ENCODE measurements around the gene DNAJC1. TPM values are rescaled to one million over a fixed set of nuclear protein-coding genes. Genes with fewer than 3 reads are reported as not detected.
A peak's percentile ranks its signal among the peaks of the same experiment; 100 is the strongest.

Gene DNAJC1
- total RNA-seq, 3 donors from 2014 or later: 63.7 to 93.0 (median 92.1) TPM

GRCh38 chr10:21991785-21992184, 11.7 kb downstream of the DNAJC1 start:
- TF ChIP-seq POLR2A (IDR thresholded peaks at IDR 0.05) (no peak), CTCF (IDR thresholded peaks at IDR 0.05) (no peak), POLR2AphosphoS5 (IDR thresholded peaks at IDR 0.05) (no peak)
- DNase-seq (ENCODE audit: low spot score in 2 of 2): no peak
- no peak overlapping the region for H3K4me3 ChIP-seq
- intact Hi-C loops (cut with DNase I; ENCODE audit: low total_unique reads): no loop called here
- H3K27me3 ChIP-seq: no peaks in the 10 kb centered on the region
- H3K9me3 ChIP-seq: no peaks in the 10 kb centered on the region
- no peaks in the 10 kb centered on the region for H3K36me3 ChIP-seq
- no peaks in the 10 kb centered on the region for H3K4me1 ChIP-seq
- H3K27ac ChIP-seq: no peak overlapping the region

DNA sequence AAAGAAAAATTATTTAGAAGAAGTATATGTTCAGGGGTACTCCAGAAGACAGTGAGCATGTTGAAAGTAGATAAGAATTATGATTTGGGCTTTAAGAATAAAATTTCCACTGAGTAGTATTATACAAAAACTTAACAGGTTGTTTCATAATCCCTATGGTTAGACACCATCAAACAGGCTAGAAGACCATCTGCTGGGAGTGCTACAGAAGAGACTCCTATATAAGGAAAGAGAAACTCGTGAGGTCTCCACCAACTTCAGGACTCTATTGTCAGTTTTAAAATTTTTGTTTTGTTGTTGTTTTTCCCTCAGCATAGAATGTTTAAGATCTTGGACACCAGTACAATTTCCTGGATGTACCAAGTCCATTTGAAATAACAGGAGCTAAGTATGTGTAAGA, 13.1 kb downstream of the DNAJC1 start:
- H3K4me1 ChIP-seq: no peaks in the 10 kb centered on the region
- H3K36me3 ChIP-seq: no peaks in the 10 kb centered on the region
- intact Hi-C loops (cut with DNase I; ENCODE audit: low total_unique reads): no loop called here

GRCh38 chr10:21989453-21990154, 13.9 kb downstream of the DNAJC1 start:
- intact Hi-C loops (cut with DNase I; ENCODE audit: low total_unique reads): no loop called here
- H3K27ac ChIP-seq: no peak overlapping the region
- H3K9me3 ChIP-seq: no peaks in the 10 kb centered on the region
- no peak overlapping the region for H3K4me3 ChIP-seq
- no peaks in the 10 kb centered on the region for H3K4me1 ChIP-seq
- no peaks in the 10 kb centered on the region for H3K36me3 ChIP-seq
- no peak for DNase-seq (ENCODE audit: low spot score in 2 of 2)
- H3K27me3 ChIP-seq: no peaks in the 10 kb centered on the region
- TF ChIP-seq POLR2A (IDR thresholded peaks at IDR 0.05) (no peak), CTCF (IDR thresholded peaks at IDR 0.05) (peak in 2 of 3 donors; percentile 36 to 44)

More for the DNA sequence above, 13.1 kb downstream of the DNAJC1 start:
- TF ChIP-seq POLR2A (IDR thresholded peaks at IDR 0.05) (no peak), POLR2AphosphoS5 (IDR thresholded peaks at IDR 0.05) (no peak), CTCF (IDR thresholded peaks at IDR 0.05) (no peak)
- Histone ChIP-seq H3K27ac (no peak overlapping the region), H3K27me3 (no peaks in the 10 kb centered on the region), H3K4me3 (no peak overlapping the region), H3K9me3 (no peaks in the 10 kb centered on the region)
- DNase-seq (ENCODE audit: low spot score in 2 of 2): no peak

GRCh38 chr10:21985541-21985940, 18.0 kb downstream of the DNAJC1 start:
- no peak for DNase-seq (ENCODE audit: low spot score in 2 of 2)
- Histone ChIP-seq H3K4me3 (no peak overlapping the region), H3K27me3 (no peaks in the 10 kb centered on the region), H3K4me1 (no peaks in the 10 kb centered on the region), H3K36me3 (no peaks in the 10 kb centered on the region), H3K9me3 (no peaks in the 10 kb centered on the region), H3K27ac (no peak overlapping the region)
- intact Hi-C loops (cut with DNase I; ENCODE audit: low total_unique reads): no loop called here
- TF ChIP-seq POLR2AphosphoS5 (IDR thresholded peaks at IDR 0.05): no peak
- no peak for TF ChIP-seq POLR2A (IDR thresholded peaks at IDR 0.05)
- no peak for TF ChIP-seq CTCF (IDR thresholded peaks at IDR 0.05)

GRCh38 chr10:21981118-21981517, 22.4 kb downstream of the DNAJC1 start:
- no peak for TF ChIP-seq POLR2AphosphoS5 (IDR thresholded peaks at IDR 0.05)
- no peak for TF ChIP-seq POLR2A (IDR thresholded peaks at IDR 0.05)
- no peak for TF ChIP-seq CTCF (IDR thresholded peaks at IDR 0.05)
- H3K27me3 ChIP-seq: no peaks in the 10 kb centered on the region
- H3K27ac ChIP-seq: no peak overlapping the region
- no peak for DNase-seq (ENCODE audit: low spot score in 2 of 2)
- no peaks in the 10 kb centered on the region for H3K9me3 ChIP-seq
- no peak overlapping the region for H3K4me3 ChIP-seq
- H3K4me1 ChIP-seq: no peaks in the 10 kb centered on the region
- intact Hi-C loops (cut with DNase I; ENCODE audit: low total_unique reads): no loop called here
- H3K36me3 ChIP-seq: no peaks in the 10 kb centered on the region
